ENCODE data around the gene HDAC10.
A peak's percentile ranks its signal among the peaks of the same experiment; 100 is the strongest.

The HDAC10 gene

DNA sequence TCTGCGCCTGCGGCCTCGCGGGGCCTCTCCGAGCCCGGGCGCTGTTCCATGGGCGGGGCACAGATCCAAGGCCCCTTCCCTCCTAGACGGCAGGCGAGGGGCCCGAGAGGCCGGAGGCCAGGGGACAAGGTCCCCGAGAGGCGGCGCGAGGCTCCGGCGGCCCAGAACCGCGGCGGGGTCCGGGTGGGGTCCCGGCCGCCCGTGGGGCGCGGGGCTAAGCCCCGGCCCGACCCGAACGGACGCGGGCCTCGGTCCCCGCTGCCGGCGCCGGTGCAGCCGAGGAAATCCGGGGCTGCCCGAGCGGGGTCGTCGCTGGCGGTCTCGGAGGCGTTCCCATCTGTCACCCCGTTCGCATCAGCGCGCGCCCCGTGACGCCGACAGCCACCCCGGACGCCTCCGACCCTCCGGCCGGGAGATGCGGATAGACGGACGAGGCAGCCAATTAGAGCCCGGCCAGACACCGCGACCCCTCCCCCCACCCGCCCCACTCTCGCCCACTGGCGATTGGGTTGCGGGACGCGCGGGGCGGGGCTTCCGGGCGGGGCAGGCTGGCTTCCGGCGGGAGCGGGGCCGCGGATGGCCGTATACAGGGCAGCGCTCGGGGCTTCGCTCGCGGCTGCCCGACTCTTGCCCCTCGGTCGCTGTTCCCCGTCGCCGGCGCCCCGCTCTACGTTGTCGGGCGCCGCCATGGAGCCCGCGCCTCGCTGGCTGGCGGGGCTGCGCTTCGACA lies 50.4 kb downstream of the HDAC10 start, which contains the start of gene SELENOO:
SELENOO (plus strand) TSS at position 551 of the 730 bp plus-strand sequence; CDS start at position 577, 26 bp downstream.
- peak; percentile 99 for DNase-seq (ENCODE audit: low spot score)

DNA sequence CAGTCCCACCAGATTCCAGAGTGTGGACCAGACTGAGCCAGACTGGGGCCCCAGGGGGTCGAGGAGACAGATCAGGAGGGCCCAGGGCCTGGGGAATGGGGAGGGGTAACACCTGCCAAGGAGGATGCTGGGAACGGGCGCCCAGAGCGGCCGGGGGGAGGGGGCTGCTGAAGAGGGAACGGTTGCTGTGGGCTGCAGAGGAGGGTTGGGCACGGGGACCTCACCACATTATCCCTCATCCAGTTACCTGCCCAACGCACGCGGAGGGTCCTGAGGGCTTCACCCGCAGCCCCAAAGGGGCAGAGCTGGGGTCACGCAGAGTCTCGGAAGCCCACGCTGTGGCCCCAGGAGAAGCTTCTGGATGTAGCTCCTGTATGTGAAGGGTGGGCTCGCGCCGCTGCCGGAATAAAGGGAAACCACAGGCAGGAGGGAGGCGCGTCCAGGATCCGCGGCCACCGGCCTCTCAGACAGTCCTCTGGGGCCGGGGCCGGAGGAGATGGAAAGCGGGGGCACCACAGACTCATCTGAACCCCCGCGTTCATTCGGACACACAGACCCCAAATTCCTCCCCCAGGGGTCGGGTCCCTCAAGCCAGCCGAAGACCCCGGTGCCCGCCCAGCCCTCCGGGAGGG lies 51.1 kb downstream of the HDAC10 start:
- no peak for DNase-seq (ENCODE audit: low spot score)

DNA sequence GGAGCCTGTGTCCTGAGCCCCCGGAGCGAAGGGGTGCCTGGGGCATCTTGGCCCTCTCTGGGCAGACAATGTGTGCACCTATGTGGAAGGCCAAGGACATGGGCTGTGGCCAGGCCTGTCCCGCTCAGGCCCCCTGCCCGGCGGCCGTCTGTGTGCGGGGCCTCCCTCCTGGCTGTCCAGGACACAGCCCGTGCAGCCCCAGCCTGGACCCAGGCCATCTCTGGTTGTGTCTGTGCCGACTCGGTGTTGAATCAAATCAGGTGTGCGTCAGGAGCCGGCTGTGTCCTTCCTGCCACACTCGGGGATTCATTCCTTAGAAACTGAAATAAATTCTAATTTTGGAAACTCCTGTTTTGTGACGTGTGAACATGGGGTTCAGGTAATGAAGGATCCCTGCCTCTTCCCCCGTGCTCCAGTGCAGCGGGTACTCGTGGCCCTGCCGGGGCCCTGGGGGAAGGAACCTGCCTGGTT lies 51.8 kb downstream of the HDAC10 start:
- DNase-seq (ENCODE audit: low spot score): no peak

DNA sequence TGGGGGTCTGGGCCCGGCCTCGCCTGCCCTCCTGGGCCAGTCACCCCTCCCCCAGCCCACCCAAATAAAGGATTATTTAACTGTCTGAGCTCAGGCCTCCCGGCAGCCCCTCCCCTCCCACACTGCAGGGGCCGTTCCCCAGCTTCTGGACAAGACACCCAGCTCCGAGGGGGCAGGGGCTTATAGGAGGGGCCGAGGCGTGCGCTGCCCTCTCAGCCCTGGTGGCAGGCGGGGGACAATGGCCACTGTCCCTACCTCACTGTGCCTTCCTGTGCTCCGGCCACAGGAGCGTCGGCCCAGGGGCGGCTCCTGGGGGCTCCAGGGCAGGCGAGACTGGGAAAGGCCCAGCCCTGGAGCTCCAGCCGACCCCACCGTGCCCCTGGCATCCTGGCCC lies 52.4 kb downstream of the HDAC10 start:
- no peak for DNase-seq (ENCODE audit: low spot score)

DNA sequence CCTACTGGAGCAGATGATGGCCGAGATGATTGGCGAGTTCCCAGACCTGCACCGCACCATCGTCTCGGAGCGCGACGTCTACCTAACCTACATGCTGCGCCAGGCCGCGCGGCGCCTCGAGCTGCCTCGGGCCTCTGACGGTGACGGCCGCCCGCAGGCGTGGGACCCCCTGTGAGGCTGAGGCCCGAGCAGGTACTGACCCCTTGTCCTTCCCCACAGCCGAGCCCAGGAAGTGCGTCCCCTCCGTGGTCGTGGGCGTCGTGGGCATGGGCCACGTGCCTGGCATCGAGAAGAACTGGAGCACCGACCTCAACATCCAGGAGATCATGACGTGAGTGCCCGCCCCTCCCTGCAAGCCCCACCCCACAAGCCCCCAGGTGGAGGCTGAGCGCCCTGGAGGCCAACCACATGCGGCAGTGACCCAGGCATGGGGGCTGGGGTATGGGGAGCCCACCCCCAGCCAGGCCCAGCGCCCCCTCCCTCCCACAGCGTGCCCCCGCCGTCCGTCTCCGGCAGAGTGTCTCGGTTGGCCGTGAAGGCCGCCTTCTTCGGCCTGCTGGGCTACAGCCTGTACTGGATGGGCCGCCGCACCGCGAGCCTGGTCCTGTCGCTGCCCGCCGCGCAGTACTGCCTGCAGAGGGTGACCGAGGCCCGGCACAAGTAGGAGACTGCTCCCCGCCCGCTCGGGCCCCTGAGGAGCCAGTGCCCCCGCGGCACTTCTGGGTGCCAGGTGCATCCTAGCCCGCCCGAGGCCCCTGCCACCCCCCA lies 53.0 kb downstream of the HDAC10 start:
- DNase-seq (ENCODE audit: low spot score): no peak

DNA sequence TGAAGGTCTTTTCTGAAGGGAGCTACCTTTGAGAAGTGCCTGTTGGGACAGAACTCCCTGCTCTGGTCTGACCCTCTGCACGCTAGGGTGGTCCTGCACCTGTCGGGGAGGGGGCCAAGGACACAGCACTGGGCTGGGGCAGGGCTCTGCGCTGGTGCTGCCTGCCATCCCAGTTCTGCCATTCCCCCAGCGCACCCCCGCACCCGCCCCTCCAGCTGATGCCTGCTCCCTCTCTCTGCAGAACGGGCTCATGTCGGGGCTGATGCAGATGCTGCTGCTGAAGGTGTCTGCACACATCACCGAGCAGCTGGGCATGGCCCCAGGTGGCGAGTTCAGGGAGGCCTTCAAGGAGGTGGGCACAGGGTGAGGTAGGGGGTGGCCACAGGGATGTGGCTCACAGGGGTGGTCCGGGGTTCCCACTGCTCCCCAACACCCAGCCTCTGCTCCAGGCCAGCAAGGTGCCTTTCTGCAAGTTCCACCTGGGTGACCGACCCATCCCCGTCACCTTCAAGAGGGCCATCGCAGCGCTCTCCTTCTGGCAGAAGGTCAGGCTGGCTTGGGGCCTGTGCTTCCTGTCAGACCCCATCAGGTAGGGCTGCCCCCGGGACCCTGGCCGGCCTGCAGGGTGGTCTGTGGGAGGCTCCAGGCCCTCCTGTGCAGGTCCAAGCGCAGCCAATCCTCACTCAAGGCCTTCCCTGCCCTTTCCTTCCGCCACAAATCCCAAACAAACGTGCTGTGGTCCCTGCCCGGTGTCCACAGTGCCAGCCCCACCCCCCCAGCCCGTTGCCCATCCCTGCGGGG lies 53.9 kb downstream of the HDAC10 start:
- no peak for DNase-seq (ENCODE audit: low spot score)

DNA sequence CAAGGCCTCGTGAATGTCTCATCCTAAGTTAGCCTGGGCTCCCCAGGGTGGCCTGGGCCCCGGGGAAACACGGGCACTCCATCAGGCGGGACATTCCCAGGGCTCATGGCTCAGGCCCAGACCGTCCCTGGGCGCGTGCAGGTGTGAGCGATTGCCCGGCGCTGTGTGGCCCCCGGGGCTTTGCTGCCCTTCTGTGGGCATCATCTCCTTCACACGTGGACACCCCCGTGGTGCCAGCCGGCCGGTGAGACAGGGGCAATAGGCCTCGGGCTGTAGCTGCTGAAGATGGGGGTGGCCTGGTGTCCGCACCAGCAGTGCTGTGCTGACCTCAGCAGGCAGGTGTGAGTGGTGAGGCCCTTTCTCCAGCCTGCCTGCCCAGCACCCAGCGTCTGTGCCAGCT lies 54.8 kb downstream of the HDAC10 start:
- no peak for DNase-seq (ENCODE audit: low spot score)
